Omental fat pad (tissue), 4 donors: ENCODE measurements around the gene ZNF688. TPM values are rescaled to one million over a fixed set of nuclear protein-coding genes. Genes with fewer than 3 reads are reported as not detected.
A peak's percentile ranks its signal among the peaks of the same experiment; 100 is the strongest.

Experiments
- ATAC-seq: fragments of 150-250 bp; one replicate; pipeline ENCODE4 v1.9.1; 2016; ENCODE audit warnings: mild to moderate bottlenecking, moderate library complexity; ENCODE audit not compliant: low FRiP score
- DNase-seq: peaks from one replicate; pipeline ENCODE4 v3.0.0-alpha.2; 2019; ENCODE audit warnings: low spot score
- CTCF ChIP-seq, 3 donors: fragments of 450-650 bp; IDR thresholded peaks; one replicate each; pipeline ENCODE4 v1.5.1; 2016 to 2017; ENCODE audit warnings: antibody characterized with exemption in 3 of 3, mild to moderate bottlenecking in 3 of 3, moderate library complexity in 2 of 3
- total RNA-seq, 4 donors: library from RNA; depleted of rRNA; stranded (reverse); fragments of >200 nt; gene quantifications; one replicate each; pipeline ENCODE4 v1.1.0, GENCODE V29; 2016

The ZNF688 gene
- total RNA-seq, 4 donors from 2014 or later = 7.4 to 24.0 (median 13.3) TPM

- no peak for TF ChIP-seq CTCF (IDR thresholded peaks at IDR 0.05)
- DNase-seq = no peak
- no peak for ATAC-seq
These were observed 2.2 kb downstream of the ZNF688 start for GRCh38 chr16:30569281-30569680.

- ATAC-seq (peak; percentile 67), DNase-seq (no peak)
- no peak for TF ChIP-seq CTCF (IDR thresholded peaks at IDR 0.05)
These were observed 3.4 kb downstream of the ZNF688 start for GRCh38 chr16:30567991-30568638.

DNA sequence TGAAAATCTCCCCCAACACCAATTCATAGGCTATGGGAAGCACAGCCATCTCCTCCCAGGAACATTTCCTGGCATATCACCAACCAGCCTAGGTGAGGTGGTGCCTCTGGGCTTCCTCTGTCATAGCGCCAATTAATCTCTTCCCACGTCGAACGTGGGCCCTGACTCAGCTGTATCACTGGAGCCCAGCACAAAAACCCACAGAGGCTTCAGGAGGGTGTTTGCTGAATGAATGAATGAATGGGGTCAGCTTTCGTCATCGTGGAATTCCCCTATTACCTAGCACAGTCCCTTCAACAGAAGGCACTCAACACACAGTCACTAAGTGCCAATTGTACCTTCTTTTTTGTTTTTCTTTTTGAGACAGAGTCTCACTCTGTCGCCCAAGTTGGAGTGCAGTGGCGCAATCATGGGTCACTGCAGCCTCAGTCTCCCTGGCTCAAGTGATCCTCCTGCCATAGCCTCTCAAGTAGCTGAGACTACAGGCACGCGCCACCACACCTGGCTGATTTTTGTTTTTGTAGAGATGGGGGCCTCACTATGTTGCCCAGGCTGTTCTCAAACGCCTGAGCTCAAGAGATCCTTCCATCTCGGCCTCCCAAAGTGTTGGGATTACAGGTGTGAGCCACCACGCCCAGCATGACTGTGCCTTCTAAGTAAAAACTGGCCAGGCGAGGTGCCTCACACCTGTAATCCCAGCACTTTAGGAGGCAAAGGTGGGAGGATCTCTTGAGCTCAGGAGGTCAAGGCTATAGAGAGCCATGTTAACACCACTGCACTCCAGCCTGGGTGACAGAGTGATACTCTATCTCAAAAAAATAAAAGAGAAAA lies 4.1 kb downstream of the ZNF688 start:
- no peak for DNase-seq
- TF ChIP-seq CTCF (IDR thresholded peaks at IDR 0.05) = no peak
- peak; percentile 19 for ATAC-seq

DNA sequence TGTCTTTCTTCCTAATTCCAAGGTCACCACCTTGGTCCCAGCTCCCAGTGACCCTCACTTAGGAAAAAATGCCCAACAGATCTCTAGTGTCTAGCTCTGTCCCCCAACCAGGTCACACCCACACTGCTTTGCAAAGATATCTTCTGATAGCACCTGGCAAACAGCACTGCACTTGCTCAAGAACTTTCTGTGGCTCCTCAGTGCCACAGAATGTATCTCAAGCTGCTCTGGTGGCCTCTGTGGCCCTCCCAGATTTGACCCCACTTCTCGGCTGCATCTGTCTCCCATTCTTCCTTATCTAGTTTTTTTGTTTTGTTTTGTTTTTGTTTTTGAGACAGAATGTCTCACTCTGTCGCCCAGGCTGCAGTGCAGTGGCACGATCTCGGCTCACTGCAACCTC lies 5.0 kb downstream of the ZNF688 start:
- DNase-seq = no peak
- no peak for TF ChIP-seq CTCF (IDR thresholded peaks at IDR 0.05)
- ATAC-seq = no peak

- no peak for ATAC-seq
These were observed 5.5 kb downstream of the ZNF688 start for GRCh38 chr16:30565984-30566383.

GRCh38 chr16:30565526-30565925 lies 6.0 kb downstream of the ZNF688 start:
- ATAC-seq = no peak
- no peak for DNase-seq
- TF ChIP-seq CTCF (IDR thresholded peaks at IDR 0.05) = no peak

More at GRCh38 chr16:30565984-30566383, 5.5 kb downstream of the ZNF688 start:
- no peak for DNase-seq
- no peak for TF ChIP-seq CTCF (IDR thresholded peaks at IDR 0.05)
